Immature natural killer cell (primary cell): ENCODE results near the gene ADORA2B. TPM values are rescaled to one million over a fixed set of nuclear protein-coding genes. Genes with fewer than 3 reads are reported as not detected.
"Not testable (repeated sequence)": the region's sequence is repeated elsewhere in the genome, so short reads cannot be mapped to it uniquely, and the experiment has no call there.

ENCODE experiments used
- DNase-seq, 3 donors: peaks; one replicate each; pipeline ENCODE4 v3.0.0; 2022; ENCODE audit warnings: mixed read lengths in 1 of 3
- H3K27ac Mint-ChIP-seq, 6 donors: one replicate each; pipeline ENCODE4 v1.8.0; 2020; ENCODE audit warnings: mixed read lengths in 6 of 6, mild to moderate bottlenecking in 5 of 6, inconsistent platforms in 4 of 6, moderate library complexity in 3 of 6
- H3K27me3 Mint-ChIP-seq, 3 donors: one replicate each; pipeline ENCODE4 v1.8.0; 2020 to 2021; ENCODE audit warnings: low read depth in 3 of 3, mild to moderate bottlenecking in 3 of 3, mixed read lengths in 3 of 3, moderate library complexity in 3 of 3, inconsistent platforms in 1 of 3
- H3K36me3 Mint-ChIP-seq, 3 donors: one replicate each; pipeline ENCODE4 v1.8.0; 2020; ENCODE audit warnings: mixed read lengths in 3 of 3, inconsistent platforms in 2 of 3, mild to moderate bottlenecking in 2 of 3
- H3K4me1 Mint-ChIP-seq, 2 donors: one replicate each; pipeline ENCODE4 v1.8.0; 2020; ENCODE audit warnings: inconsistent platforms in 2 of 2, mild to moderate bottlenecking in 2 of 2, mixed read lengths in 2 of 2, moderate library complexity in 1 of 2
- H3K4me3 Mint-ChIP-seq, 5 donors: one replicate each; pipeline ENCODE4 v1.8.0; 2020; ENCODE audit warnings: mild to moderate bottlenecking in 5 of 5, mixed read lengths in 5 of 5, inconsistent platforms in 3 of 5, moderate library complexity in 3 of 5
- H3K9me3 Mint-ChIP-seq, 6 donors: one replicate each; pipeline ENCODE4 v1.8.0; 2020; ENCODE audit warnings: mild to moderate bottlenecking in 6 of 6, mixed read lengths in 6 of 6, inconsistent platforms in 4 of 6, moderate library complexity in 3 of 6
- polyA plus RNA-seq, 3 donors: library from polyadenylated mRNA; unstranded; fragments of 300-500 nt; fragmentation: Illumina TruSeq; gene quantifications; one replicate each; pipeline ENCODE4 v1.2.3, GENCODE V29; 2021

Gene ADORA2B
- polyA plus RNA-seq, 3 donors from 2014 or later, result 0.96 to 1.6 (median 1.3) TPM

- Mint-ChIP-seq H3K4me1 (peaks cover 3 to 6% of the 10 kb centered on the region in 2 donors), H3K27ac (no peak overlapping the region), H3K4me3 (no peak overlapping the region), H3K36me3 (peaks cover 0 to 3% (median 0%) of the 10 kb centered on the region in 3 donors), H3K27me3 (peaks cover 0 to 12% (median 3%) of the 10 kb centered on the region in 3 donors), H3K9me3 (peaks cover 0 to 1% (median 0%) of the 10 kb centered on the region in 6 donors)
- no peak for DNase-seq
Measured at GRCh38 chr17:15967706-15968399, 22.9 kb downstream of the ADORA2B start.

GRCh38 chr17:15969463-15969862 lies 24.5 kb downstream of the ADORA2B start:
- DNase-seq, result no peak
- Mint-ChIP-seq H3K27me3 (peaks cover 0 to 12% (median 5%) of the 10 kb centered on the region in 3 donors), H3K36me3 (peaks cover 0 to 7% (median 5%) of the 10 kb centered on the region in 3 donors), H3K9me3 (peaks cover 0 to 1% (median 0%) of the 10 kb centered on the region in 6 donors), H3K4me3 (no peak overlapping the region), H3K27ac (no peak overlapping the region), H3K4me1 (peaks cover 3 to 6% of the 10 kb centered on the region in 2 donors)

- no peak for DNase-seq
- Mint-ChIP-seq H3K4me3 (no peak overlapping the region), H3K27me3 (peaks cover 4 to 12% (median 5%) of the 10 kb centered on the region in 3 donors), H3K27ac (no peak overlapping the region), H3K36me3 (peaks cover 0 to 14% (median 13%) of the 10 kb centered on the region in 3 donors), H3K9me3 (peaks cover 0 to 1% (median 0%) of the 10 kb centered on the region in 6 donors), H3K4me1 (peaks cover 3 to 6% of the 10 kb centered on the region in 2 donors)
Measured at GRCh38 chr17:15970500-15970899, 25.6 kb downstream of the ADORA2B start.

GRCh38 chr17:15971098-15971678 lies 26.3 kb downstream of the ADORA2B start:
- H3K4me1 Mint-ChIP-seq, result peaks cover 3 to 6% of the 10 kb centered on the region in 2 donors
- H3K9me3 Mint-ChIP-seq, result peaks cover 0 to 1% (median 0%) of the 10 kb centered on the region in 6 donors
- peaks cover 0 to 14% (median 13%) of the 10 kb centered on the region in 3 donors for H3K36me3 Mint-ChIP-seq
- no peak overlapping the region for H3K27ac Mint-ChIP-seq
- DNase-seq, result no peak
- no peak overlapping the region for H3K4me3 Mint-ChIP-seq
- H3K27me3 Mint-ChIP-seq, result peaks cover 4 to 9% (median 7%) of the 10 kb centered on the region in 3 donors

GRCh38 chr17:15971882-15972281 lies 27.0 kb downstream of the ADORA2B start:
- Mint-ChIP-seq H3K9me3 (peaks cover 0 to 1% (median 0%) of the 10 kb centered on the region in 6 donors), H3K36me3 (peaks cover 3 to 18% (median 13%) of the 10 kb centered on the region in 3 donors), H3K27ac (no peak overlapping the region), H3K4me3 (no peak overlapping the region), H3K27me3 (peaks cover 4 to 7% (median 5%) of the 10 kb centered on the region in 3 donors), H3K4me1 (peaks cover 0 to under 1% of the 10 kb centered on the region in 2 donors)
- DNase-seq, result no peak

- H3K36me3 Mint-ChIP-seq, result peaks cover 6 to 22% (median 13%) of the 10 kb centered on the region in 3 donors
- H3K4me3 Mint-ChIP-seq, result no peak overlapping the region
- H3K9me3 Mint-ChIP-seq, result peaks cover 0 to 1% (median 0%) of the 10 kb centered on the region in 6 donors
- no peak for DNase-seq
- peaks cover 4 to 7% (median 5%) of the 10 kb centered on the region in 3 donors for H3K27me3 Mint-ChIP-seq
- H3K27ac Mint-ChIP-seq, result no peak overlapping the region
- H3K4me1 Mint-ChIP-seq, result no peaks in the 10 kb centered on the region
Measured at GRCh38 chr17:15972497-15972951, 27.6 kb downstream of the ADORA2B start.

GRCh38 chr17:15973016-15973415 lies 28.1 kb downstream of the ADORA2B start:
- Mint-ChIP-seq H3K9me3 (peaks cover 0 to 1% (median 0%) of the 10 kb centered on the region in 6 donors), H3K4me3 (no peak overlapping the region), H3K27ac (no peak overlapping the region), H3K36me3 (peaks cover 10 to 25% (median 18%) of the 10 kb centered on the region in 3 donors), H3K27me3 (peaks cover 4 to 7% (median 5%) of the 10 kb centered on the region in 3 donors), H3K4me1 (no peaks in the 10 kb centered on the region)
- no peak for DNase-seq

- Mint-ChIP-seq H3K36me3 (peaks cover 11 to 27% (median 17%) of the 10 kb centered on the region in 3 donors), H3K9me3 (peaks cover 0 to 1% (median 0%) of the 10 kb centered on the region in 6 donors), H3K4me1 (no peaks in the 10 kb centered on the region), H3K4me3 (no peak overlapping the region), H3K27ac (peak overlapping the region in 1 of 6 donors; percentile 31), H3K27me3 (peaks cover 2 to 7% (median 6%) of the 10 kb centered on the region in 3 donors)
- no peak for DNase-seq
Measured at GRCh38 chr17:15973834-15974233, 28.9 kb downstream of the ADORA2B start.

GRCh38 chr17:15977894-15978293 lies 33.0 kb downstream of the ADORA2B start:
- peaks cover 0 to 6% (median 6%) of the 10 kb centered on the region in 3 donors for H3K27me3 Mint-ChIP-seq
- DNase-seq, result no peak
- no peak overlapping the region for H3K27ac Mint-ChIP-seq
- H3K36me3 Mint-ChIP-seq, result peaks cover 17 to 51% (median 29%) of the 10 kb centered on the region in 3 donors
- H3K4me1 Mint-ChIP-seq, result no peaks in the 10 kb centered on the region
- no peaks in the 10 kb centered on the region for H3K9me3 Mint-ChIP-seq
- no peak overlapping the region for H3K4me3 Mint-ChIP-seq

- Mint-ChIP-seq H3K27ac (no peak overlapping the region), H3K9me3 (no peaks in the 10 kb centered on the region), H3K27me3 (peaks cover 0 to 6% (median 5%) of the 10 kb centered on the region in 3 donors), H3K4me1 (no peaks in the 10 kb centered on the region), H3K4me3 (no peak overlapping the region), H3K36me3 (peaks cover 17 to 50% (median 29%) of the 10 kb centered on the region in 3 donors)
- no peak for DNase-seq
Measured at GRCh38 chr17:15978606-15979005, 33.7 kb downstream of the ADORA2B start.

GRCh38 chr17:15979013-15979412 lies 34.1 kb downstream of the ADORA2B start:
- H3K27me3 Mint-ChIP-seq, H3K9me3 Mint-ChIP-seq, H3K4me1 Mint-ChIP-seq, H3K4me3 Mint-ChIP-seq, H3K27ac Mint-ChIP-seq, DNase-seq: not testable (repeated sequence)
- H3K36me3 Mint-ChIP-seq, result peaks cover 21 to 50% (median 31%) of the 10 kb centered on the region in 3 donors

GRCh38 chr17:15981208-15981607 lies 36.3 kb downstream of the ADORA2B start:
- Mint-ChIP-seq H3K36me3 (peaks cover 16 to 52% (median 32%) of the 10 kb centered on the region in 3 donors), H3K27ac (peak overlapping the region in 1 of 6 donors; percentile 29), H3K4me3 (no peak overlapping the region), H3K4me1 (no peaks in the 10 kb centered on the region), H3K27me3 (peaks cover 0 to 4% (median 2%) of the 10 kb centered on the region in 3 donors), H3K9me3 (no peaks in the 10 kb centered on the region)
- no peak for DNase-seq

GRCh38 chr17:15981646-15982580 lies 37.0 kb downstream of the ADORA2B start:
- H3K27ac Mint-ChIP-seq, result peak overlapping the region in 3 of 6 donors; percentile 27 to 64 (median 59)
- no peak for DNase-seq
- peaks cover 21 to 55% (median 29%) of the 10 kb centered on the region in 3 donors for H3K36me3 Mint-ChIP-seq
- H3K9me3 Mint-ChIP-seq, result no peaks in the 10 kb centered on the region
- peaks cover 0 to 4% (median 2%) of the 10 kb centered on the region in 3 donors for H3K27me3 Mint-ChIP-seq
- H3K4me1 Mint-ChIP-seq, result no peaks in the 10 kb centered on the region
- H3K4me3 Mint-ChIP-seq, result no peak overlapping the region
